HG02840 (cell line): ENCODE measurements around the gene TTLL7.

Source experiments
- ATAC-seq: cut with Tn5 transposase; IDR thresholded peaks from one replicate; pipeline ENCODE4 v1.9.1; 2021; ENCODE audit warnings: mild to moderate bottlenecking, moderate library complexity, moderate number of reproducible peaks; ENCODE audit not compliant: unreplicated experiment, low FRiP score

Gene TTLL7

DNA sequence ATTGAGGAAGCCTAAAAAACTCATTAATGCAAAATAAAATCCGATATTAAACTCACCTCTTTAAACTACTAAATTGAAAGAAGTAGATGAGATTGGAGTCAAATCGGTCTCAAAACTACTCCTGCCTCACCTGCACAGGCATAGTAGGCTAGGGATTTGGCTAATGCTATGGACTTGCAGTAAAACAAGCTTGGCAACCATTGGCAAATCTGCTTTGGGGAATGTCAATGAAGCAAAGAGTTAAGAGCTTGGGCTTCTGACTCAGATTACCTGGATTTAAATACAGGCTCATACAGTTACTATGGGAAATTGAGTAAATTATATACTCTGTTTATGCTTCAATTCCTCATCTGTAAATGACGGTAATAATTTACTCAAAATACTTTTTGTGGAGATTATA lies 111.4 kb downstream of the TTLL7 start:
- ATAC-seq = no peak

DNA sequence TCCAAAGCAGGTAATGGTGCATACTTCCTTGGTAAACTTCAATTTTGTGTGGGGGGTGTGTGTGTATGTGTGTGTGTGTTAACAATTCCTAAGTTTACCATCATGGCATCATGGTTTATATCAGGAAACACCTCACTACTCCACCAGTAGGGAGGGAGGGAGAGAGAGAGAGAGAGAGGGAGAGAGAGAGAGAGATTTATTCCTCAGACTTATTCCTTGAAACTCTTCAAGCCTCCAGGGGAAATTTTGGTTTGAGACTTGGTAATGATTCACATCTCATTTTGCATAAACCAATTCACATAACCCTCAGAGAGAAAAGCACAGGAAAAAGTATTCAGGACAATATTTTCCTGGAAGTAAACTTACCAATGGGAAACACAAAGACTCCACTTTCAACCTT lies 115.0 kb downstream of the TTLL7 start:
- ATAC-seq = no peak

DNA sequence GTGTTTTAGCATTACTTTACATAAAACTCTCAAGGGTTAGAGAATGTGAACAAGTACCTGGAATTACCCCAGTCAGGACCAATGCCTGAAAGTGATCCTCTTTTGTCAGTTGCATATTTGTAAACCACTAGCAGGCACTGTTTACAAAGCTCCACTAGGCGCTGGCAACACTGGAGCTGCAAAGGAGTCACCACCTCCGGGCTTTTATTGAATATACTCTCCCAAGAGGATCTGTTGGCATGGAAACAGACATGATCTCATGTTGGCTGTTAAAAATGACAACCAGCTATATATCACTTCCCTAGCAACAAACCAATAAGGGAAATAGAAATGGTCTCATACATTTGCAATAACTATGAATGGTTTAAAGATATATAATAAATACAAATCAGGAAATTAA lies 116.0 kb downstream of the TTLL7 start:
- no peak for ATAC-seq

DNA sequence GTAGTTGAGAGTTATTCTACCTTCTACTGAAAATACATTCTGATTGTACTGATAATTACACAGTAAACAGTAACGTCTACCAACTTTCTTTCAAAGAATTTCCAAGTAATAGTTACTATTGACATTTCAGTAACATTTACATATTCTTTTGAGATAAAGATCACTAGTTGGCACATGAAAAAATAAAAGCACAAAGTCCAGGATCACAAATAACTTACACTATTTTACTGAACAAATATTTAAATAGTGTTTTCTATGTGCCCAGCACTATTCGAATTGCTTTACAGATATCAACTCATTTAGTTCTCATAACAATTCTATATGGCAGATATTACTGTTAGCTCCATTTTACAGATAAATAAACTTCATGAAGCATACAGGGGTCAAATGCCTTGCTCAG lies 126.4 kb downstream of the TTLL7 start:
- ATAC-seq = no peak

DNA sequence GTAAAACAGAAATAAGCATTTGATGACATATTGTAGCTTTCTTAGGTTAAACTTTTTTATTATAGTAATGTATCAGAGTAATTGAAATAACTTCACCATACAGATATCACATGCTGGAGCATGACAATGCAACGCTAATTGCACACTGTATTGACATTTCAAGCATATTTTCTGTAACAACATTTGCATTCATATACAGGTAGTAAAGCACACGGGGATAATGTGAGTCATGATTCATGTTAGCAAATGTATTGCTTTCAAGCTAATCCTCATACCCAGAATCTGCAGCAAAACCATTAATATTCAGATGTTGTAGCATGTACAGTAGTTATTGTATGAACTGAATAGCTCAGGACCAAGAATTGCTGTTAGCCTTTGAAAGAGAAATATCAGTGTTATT lies 133.9 kb downstream of the TTLL7 start:
- ATAC-seq = no peak

DNA sequence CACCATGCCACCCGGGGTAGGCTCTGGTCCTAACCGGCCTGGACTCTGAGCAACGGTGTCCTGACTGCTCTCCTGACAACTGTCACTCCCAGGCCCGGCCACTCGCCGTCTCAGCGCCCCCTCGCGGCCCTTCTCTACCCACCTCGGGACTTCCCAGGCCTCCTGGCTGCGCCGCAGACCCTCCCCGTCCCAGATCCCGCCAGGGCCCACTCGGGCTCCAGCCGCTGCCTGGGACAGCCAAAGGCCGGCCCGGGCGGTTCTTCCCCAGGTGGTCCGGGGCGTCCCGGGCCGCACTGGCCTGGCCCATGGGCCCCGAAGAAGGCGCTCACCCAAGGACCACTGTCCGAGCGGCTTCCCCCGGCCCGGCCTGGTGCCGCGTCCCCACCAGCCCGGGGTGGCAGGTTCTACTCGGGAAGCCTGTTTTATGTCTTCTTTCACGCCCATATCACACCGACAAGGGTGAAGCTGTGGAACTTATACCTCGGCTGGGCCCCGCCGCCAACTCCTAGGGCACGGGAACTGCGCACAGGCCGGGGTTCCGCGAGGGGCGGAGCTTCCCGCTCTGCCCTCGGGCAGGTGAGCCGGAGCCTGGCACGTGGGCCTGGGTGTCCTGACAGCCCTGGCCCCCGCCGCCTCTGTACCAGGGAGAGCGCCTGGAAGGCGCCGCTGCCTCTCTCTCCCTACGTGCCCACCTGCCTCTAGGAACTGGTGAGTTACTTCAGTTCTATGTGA lies 138.3 kb downstream of the TTLL7 start:
- peak; percentile 92 for ATAC-seq

DNA sequence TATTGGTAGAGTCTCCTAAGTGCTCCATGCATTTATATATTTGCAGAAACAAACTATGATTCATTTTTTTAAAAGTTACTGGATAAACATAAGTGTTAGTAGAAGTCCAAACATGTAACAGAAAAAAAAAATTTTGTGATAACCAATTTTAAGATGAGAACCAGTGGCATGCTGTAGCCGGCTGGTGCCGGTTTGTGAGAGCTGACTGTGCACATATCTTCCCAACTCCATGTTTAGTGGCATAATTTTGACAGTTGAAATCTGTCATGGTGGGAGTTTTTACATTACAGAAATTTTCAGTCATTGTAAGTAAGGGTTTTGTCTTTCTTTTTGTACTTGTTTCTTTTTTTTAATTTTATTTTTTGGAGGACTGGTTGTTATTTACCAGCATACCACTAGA lies 141.2 kb downstream of the TTLL7 start:
- ATAC-seq = no peak

DNA sequence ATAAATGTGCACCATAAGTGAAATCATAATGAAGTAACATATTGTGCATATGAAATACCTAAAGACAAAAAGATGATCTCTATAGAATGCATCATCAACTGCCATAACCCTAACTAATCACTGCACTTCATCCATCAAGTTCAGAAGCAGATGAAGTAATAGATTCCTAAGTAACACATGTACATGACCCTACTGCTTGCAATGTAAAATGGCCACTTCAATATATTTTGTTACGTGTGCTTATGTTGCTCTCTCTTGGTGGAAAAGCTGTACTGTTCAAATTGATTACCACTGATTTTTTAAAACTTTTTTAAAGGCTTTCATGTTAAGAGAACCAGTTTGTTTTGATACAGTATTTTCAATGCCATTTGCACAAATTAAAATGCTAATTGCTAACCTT lies 141.8 kb downstream of the TTLL7 start:
- no peak for ATAC-seq

DNA sequence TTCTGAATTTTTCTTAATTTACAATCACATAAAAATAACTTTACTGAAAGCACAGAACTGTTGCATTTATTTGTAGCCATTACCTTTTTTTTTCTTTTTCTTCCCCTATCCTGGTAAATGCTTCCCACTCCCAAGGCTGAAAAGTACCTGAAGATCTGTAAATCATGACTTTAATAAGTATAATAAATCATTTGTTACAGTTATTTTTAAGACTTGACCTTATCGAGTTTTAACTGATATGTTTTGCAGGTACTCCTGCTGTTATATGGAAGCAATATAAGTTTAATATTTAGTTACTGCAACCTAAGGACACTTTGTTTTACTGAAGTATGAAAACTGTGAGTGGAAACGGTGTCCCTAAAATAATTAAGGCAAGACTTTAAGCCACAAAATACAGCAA lies 142.6 kb downstream of the TTLL7 start:
- no peak for ATAC-seq

DNA sequence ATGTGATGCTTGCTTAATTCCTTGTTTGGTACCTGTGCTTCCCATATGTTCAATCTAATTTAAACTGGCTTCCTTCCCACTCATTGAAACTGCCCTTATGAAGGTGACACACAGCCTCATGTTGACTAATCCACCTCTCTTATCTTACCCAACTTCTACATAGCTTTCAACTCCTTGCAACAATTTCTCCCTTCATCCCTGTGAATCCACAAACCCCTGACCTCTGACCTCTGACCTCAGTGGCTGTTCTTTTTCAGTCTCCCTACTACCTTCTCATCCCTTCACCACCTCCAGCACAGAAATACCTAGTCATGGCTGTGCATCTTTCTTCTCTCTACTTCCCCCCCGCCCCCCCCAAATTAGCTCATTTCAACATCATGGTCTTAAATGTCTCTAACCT lies 144.5 kb downstream of the TTLL7 start:
- ATAC-seq = no peak

DNA sequence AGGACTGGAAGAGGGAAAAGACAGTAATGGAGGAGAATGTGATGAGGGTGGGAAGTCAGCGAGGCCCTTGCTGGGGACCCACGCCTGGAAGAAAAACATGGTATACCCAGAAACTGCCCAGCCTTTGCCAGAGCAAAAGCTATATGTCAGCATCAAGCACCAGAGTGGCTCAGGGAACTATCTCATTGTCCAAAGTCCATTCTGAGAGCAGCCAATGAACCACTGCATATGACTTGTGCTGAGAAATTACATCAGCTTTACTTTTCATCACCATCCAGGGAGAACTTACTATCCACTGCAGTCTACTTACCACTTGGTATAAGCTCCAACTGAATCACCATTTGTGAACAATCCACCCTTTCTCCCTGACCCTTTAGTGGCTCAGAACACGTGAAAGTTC lies 148.1 kb downstream of the TTLL7 start:
- ATAC-seq = no peak

DNA sequence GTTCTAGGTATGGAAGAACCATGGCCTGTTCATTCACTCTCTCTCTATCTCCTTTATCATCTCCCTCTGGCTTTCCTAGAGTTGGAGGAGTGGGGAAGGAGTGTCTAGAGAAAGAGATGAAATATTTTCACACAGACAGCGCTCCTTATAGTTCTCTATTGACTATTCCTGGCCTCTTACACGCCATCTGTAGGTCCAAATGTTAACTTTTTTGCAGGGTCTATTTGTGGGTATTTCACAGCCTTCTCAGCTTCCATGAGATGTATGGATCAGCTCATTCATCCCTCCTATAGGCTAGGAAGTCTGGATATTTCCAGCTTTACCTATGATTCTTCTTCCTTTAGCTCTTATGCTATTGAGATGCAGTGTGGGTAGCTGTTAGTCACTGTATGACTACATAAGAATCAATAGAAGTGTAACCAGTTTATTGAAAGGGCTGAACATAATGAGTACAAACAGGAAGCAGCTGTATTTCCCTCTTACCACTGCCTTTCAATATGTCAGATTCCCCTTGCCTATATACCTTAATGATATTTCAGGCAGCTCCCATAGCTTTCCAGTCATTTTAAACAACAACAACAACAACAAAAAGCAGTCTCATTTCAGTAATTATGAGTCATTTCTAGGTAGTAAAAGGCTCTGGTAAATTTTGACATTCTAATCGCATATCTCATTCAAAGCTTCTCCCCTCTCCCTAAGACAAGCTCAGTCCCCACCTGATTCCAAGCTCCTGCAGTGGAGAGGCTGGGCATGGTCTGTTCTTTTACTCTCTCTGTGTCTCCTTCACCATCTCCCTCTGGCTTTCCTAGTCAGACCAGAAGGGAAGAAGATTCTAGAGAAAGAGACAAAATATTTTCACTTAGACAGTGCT lies 149.5 kb downstream of the TTLL7 start:
- ATAC-seq = no peak

DNA sequence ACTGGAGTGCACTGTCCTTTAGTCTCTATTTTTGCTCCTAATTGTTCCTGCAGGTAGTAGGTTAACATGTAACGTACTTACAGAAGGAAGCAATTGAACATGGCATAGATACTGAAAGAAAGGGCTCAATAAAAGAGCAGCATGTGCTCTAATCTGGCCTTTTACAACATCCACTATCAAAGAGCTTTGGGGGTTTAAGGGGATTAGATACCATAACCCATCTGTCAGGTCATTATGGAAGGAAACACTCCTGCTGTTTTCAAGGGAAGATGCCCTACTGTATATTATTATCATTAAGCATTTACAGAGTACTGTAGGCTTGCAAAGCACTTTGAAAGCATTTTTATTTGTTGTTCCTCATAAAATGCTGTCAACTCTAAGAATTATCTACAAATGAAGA lies 152.8 kb downstream of the TTLL7 start:
- no peak for ATAC-seq

DNA sequence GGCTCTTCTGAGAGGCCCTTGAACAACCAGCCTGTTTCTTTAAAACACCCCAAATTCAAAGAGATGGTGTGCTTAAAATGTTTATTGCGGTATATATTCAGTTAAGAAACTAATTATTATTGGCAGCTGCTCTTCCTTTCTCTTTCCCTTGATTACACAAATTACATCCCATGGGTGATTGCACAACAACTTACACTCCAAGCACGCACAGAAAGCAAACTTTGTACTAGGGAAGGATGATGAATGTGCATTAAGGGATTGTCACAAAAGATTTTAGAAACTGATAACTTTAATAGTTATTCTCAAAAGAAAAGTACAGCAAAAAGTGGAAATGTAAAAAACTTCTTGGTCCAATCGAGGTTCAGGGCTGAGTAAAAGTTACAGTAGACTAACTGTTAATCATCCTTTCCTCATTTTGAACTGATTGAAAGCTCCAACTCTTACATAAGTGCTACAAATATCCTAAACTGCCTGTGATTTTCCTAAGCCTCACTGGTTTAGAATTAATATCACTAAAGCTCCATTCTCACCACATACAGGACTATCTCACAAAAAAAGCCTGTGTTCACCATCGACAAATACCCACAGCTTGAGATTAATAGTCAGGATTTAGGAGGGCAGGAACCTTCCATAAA lies 153.4 kb downstream of the TTLL7 start:
- no peak for ATAC-seq

DNA sequence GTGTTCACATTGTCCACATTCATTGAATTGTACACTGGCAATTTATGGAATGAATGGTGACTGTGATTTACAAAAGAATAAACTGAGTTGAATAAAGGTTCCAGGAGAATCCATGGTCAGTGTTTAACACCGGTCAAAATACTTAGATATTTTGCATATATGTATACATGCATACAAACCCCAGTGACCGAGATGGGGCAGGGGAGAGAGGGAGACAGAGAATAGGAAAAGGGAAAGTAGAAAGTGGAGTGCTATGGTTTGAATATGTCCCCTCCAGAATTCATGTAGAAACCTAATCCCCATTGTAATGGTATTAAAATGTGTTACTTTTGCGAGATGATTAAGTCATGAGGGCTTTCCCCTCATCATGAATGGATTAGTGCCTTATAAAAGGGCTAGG lies 154.4 kb downstream of the TTLL7 start:
- ATAC-seq = no peak

DNA sequence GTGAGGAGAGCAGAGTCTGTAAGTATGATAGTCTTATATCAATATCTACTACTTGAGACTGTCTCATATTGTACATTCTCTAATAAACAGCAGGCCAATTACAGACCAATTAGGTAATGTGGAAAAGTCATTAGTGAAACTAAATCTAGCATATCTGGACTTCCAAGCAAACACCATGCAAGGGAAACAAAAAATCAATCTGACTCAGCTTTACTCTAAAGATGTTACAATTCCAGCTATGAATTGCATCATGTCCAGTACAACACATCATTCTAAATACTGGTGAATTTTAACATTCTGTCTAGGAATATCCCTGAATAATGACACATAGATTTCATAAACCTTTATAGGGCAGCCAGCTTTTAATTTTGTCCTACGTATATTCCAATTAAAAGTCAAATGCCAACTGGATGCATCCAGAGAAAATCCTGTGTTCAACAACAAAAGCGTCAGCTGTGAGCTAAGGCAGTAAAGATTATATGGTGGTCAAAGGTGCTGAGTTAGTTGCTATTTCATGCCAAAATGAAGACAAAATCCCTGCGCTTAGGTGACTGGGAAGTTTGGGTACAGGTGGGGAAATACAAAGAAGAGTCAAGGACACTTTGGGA lies 159.3 kb downstream of the TTLL7 start:
- no peak for ATAC-seq

DNA sequence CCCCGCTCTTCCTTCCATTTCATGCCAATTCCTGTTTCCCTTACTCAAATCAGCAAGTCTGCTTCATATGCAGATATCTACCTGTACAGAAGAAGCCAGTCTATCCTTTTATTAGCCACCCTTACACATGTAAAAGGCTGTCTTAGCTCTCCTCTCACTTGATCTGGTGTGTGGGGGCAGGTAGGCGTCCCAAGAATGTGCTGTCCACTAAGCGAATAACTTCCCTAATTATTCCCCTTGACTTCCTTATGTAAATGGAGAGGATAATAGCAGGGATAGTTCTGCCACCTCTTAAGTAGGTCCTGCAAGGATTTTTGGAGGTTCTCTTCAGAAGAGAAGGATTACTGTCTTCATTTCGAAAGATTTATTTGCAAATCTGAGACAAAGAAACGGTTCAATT lies 160.4 kb downstream of the TTLL7 start:
- ATAC-seq = no peak

DNA sequence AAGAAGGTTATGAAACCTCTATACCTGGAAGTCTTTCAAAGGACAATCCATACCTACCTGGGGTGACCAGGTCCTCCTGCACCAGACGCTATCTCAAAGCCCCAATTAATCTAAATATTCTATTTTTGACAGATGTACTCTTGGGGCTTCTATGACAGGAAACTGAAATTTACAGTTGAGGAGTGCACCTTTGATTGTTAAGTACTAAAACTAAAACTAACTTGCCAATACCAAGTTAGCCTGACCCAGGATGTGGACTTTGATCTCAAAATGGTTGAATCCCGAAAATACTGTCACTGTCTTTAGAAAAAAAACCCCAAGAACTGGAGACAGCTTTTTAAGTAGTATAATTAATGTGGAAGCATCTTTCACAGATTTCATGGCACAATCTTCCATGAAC lies 162.4 kb downstream of the TTLL7 start:
- ATAC-seq = no peak

DNA sequence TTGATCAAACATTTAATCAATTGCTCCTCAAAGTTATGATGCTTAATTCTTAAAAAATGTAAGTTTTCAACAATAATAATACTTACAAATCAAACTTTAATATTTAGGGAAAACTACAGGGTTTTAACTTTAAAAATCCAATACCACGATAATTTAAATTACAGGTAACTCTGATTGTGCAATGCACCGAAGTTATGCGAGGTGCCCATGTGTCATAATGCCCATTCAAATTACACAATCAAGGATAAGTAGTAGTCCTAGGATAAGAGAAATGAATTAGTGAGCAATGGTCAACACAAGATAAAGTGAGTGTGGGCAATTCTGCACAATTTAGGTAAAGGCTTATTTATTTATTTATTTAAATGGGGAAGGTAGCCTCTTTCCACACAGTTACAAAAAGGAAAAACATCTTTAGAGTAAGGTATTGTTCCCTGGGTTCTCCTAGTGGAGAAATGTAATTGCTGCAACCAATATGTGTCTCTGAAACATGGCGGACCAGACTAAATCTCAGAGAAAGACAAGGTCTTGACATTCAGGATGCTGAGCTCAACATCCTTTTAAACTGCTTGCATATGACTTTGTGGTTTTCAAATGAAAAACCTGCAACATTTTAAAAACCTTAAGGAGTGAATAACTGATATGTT lies 164.2 kb downstream of the TTLL7 start:
- no peak for ATAC-seq

DNA sequence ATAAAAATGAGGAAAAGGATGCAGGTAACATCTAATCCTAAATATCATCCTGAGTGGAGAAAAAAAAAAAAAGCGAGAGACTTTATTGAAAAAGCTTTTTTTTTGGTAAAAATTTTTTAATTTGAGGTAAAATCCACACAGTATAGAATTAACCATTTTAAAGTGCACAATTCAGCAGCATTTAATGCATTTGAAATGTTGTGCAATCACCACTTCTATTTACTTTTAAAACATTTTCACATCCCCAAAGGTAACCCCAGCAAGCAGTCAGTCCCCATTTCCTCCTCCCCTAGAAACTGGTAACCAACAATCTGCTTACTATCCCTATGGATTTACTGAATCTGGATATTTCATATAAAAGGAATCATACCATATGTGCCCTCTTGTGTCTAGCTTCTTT lies 166.7 kb downstream of the TTLL7 start:
- no peak for ATAC-seq

DNA sequence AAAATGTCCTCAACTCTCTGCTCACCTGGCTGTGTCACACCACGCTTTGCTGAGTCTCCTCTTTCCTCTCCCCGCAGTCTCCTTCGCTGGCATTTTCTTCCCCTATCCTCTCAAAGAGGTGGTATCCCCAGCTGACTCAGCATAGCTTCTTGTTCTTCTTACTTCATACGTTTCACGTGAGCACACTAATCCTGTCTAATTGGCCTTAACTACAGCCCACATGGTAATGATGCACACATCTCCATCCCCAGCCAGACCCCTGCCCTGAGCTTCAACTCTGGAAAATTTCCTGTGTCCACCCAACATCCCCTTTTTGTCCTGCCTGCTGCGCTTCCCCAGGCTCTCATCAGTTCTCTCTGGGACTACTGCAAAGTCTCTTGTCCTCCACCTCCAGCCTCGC lies 169.8 kb downstream of the TTLL7 start:
- ATAC-seq = no peak
